K562 (cell line): Measurements from ENCODE around the gene CCDC33. TPM values are rescaled to one million over a fixed set of nuclear protein-coding genes. Genes with fewer than 3 reads are reported as not detected.

ENCODE experiments used
- ATAC-seq: fragments of 200-7000 bp; cut with Tn5 transposase; 3 replicates; pipeline ENCODE4 v1.9.1; 2020; ENCODE audit warnings: moderate library complexity
- BruUV-seq: library from RNA; stranded (reverse); fragments of 400-500 nt; replicated peaks from 2 replicates; lab custom pipeline; 2021; lab: Mats Ljungman, UMichigan
- CTCF ChIA-PET: fragments of 300-600 bp; formaldehyde crosslinking; extraction: SDS; loops from one replicate; lab custom pipeline; 2021; ENCODE audit warnings: low intra/inter-chr PET ratio; lab: Yijun Ruan, JAX
- POLR2A ChIA-PET: fragments of 300-600, 350-650 bp; sonication (Branson Sonifier 250); formaldehyde crosslinking; extraction: SDS; loops from one replicate; lab custom pipeline; 2021; ENCODE audit warnings: antibody characterized with exemption, inconsistent platforms; lab: Yijun Ruan, JAX
- DNase-seq, 4 experiments: peaks; one replicate each; pipeline versions ENCODE4 v3.0.0 to v3.0.0-alpha.2; 2011 to 2018; ENCODE audit warnings: low spot score in 3 of 4, mixed read lengths in 3 of 4; ENCODE audit errors: extremely low read depth in 1 of 4
- FAIRE-seq: peaks from 2 replicates; lab custom pipeline; 2011; peaks lifted over from hg19 to GRCh38; lab: Jason Lieb, UNC
- H2AFZ ChIP-seq: 2 replicates; pipeline ENCODE4 v1.6.0; 2011; ENCODE audit warnings: low read depth, low read length, control low read depth, inconsistent platforms
- H3K27ac ChIP-seq: fragments of 200-600 bp; 3 replicates; pipeline ENCODE4 v1.8.0; 2011; ENCODE audit warnings: low read depth, mild to moderate bottlenecking, control low read depth, inconsistent platforms, low read length, moderate library complexity, mixed read lengths; ENCODE audit errors: extremely low read depth
- H3K27me3 ChIP-seq, 2 experiments: fragments of 300-600 bp in 1 of 2; 2 replicates in 1 of 2; 3 replicates in 1 of 2; pipeline versions ENCODE4 v1.6.0 to v1.8.0; 2011; ENCODE audit warnings: inconsistent platforms in 2 of 2, low read length in 2 of 2, mild to moderate bottlenecking in 1 of 2, mixed read lengths in 1 of 2, moderate library complexity in 1 of 2; ENCODE audit not compliant: control insufficient read depth in 2 of 2, insufficient read depth in 2 of 2
- H3K36me3 ChIP-seq: fragments of 300-600 bp; 3 replicates; pipeline ENCODE4 v1.8.0; 2011; ENCODE audit warnings: mild to moderate bottlenecking, low read length, inconsistent platforms; ENCODE audit not compliant: control insufficient read depth, insufficient read depth
- H3K4me1 ChIP-seq, 2 experiments: fragments of 200-600 bp in 1 of 2; replicated peaks in 1 of 2; 2 replicates in 1 of 2; 3 replicates in 1 of 2; pipeline versions ENCODE4 v1.5.1 to v1.8.0; 2011; ENCODE audit warnings: inconsistent platforms in 2 of 2, low read length in 2 of 2, mild to moderate bottlenecking in 1 of 2, mixed read lengths in 1 of 2, moderate library complexity in 1 of 2; ENCODE audit not compliant: control insufficient read depth in 2 of 2, insufficient read depth in 2 of 2
- H3K4me2 ChIP-seq: 2 replicates; pipeline ENCODE4 v1.6.1; 2011; ENCODE audit warnings: low read length, control low read depth, inconsistent platforms, mixed read lengths; ENCODE audit not compliant: insufficient read depth
- H3K4me3 ChIP-seq: fragments of 200-600 bp; sonication (generic), shearing (Covaris generic); 2 replicates; pipeline ENCODE4 v1.5.1; 2016; ENCODE audit warnings: control low read depth, inconsistent platforms
- H3K79me2 ChIP-seq: fragments of 200-600 bp; 3 replicates; pipeline ENCODE4 v1.8.0; 2011; ENCODE audit warnings: low read length, inconsistent platforms; ENCODE audit not compliant: control insufficient read depth, insufficient read depth
- H3K9ac ChIP-seq, 2 experiments: 2 replicates each; pipeline versions ENCODE4 v1.6.0 to v1.6.1; 2011; ENCODE audit warnings: low read depth in 2 of 2, low read length in 2 of 2, control low read depth in 1 of 2, inconsistent platforms in 1 of 2, mild to moderate bottlenecking in 1 of 2, mixed read lengths in 1 of 2; ENCODE audit not compliant: insufficient read depth in 1 of 2
- H3K9me1 ChIP-seq: one replicate; pipeline ENCODE4 v1.6.0; 2011; ENCODE audit warnings: inconsistent platforms, mild to moderate bottlenecking, low read length, moderate library complexity; ENCODE audit not compliant: control insufficient read depth, insufficient read depth
- H3K9me3 ChIP-seq: replicated peaks from 2 replicates; pipeline ENCODE4 v1.5.1; 2011; ENCODE audit warnings: low read depth, low read length, inconsistent platforms; ENCODE audit not compliant: control insufficient read depth, insufficient read depth
- H4K20me1 ChIP-seq: replicated peaks from 2 replicates; pipeline ENCODE4 v1.6.1; 2011; ENCODE audit warnings: low read length, inconsistent platforms, mixed read lengths; ENCODE audit not compliant: control insufficient read depth, insufficient read depth
- CCAR2 ChIP-seq: fragments of 200-400 bp; formaldehyde crosslinking; IDR thresholded peaks from 2 replicates; pipeline ENCODE4 v1.6.1; 2017; ENCODE audit warnings: mild to moderate bottlenecking, low read depth, low read length
- CREB5 ChIP-seq: fragments of 250-450 bp; sonication (Bioruptor Pico); IDR thresholded peaks from 2 replicates; pipeline ENCODE4 v1.5.0; 2020; ENCODE audit warnings: mild to moderate bottlenecking
- E2F6 ChIP-seq, 2 experiments: IDR thresholded peaks; 2 replicates each; pipeline ENCODE4 v1.6.1; 2011; ENCODE audit warnings: borderline replicate concordance in 1 of 2, control low read depth in 1 of 2, low read depth in 1 of 2, low read length in 1 of 2, mild to moderate bottlenecking in 1 of 2, mixed read lengths in 1 of 2, moderate library complexity in 1 of 2; ENCODE audit not compliant: insufficient read depth in 1 of 2, insufficient read length in 1 of 2, poor library complexity in 1 of 2, severe bottlenecking in 1 of 2; ENCODE audit errors: extremely low read depth in 1 of 2
- HSF4 ChIP-seq: fragments of 250-450 bp; sonication (Bioruptor Pico); IDR thresholded peaks from 2 replicates; pipeline ENCODE4 v2.1.2; 2022; ENCODE audit warnings: mild to moderate bottlenecking, moderate library complexity, borderline replicate concordance
- LARP7 ChIP-seq: fragments of 450-650 bp; IDR thresholded peaks from 2 replicates; pipeline ENCODE4 v1.6.1; 2016
- MCM3 ChIP-seq: fragments of 450-650 bp; IDR thresholded peaks from 2 replicates; pipeline ENCODE4 v1.6.1; 2016
- MLLT1 ChIP-seq, 2 experiments: fragments of 450-650 bp; IDR thresholded peaks; 2 replicates each; pipeline ENCODE4 v1.6.1; 2016
- NKRF ChIP-seq: fragments of 450-650 bp; IDR thresholded peaks from 2 replicates; pipeline ENCODE4 v1.6.1; 2016; ENCODE audit warnings: borderline replicate concordance
- RBM17 ChIP-seq: fragments of 200-400 bp; formaldehyde crosslinking; IDR thresholded peaks from 2 replicates; pipeline ENCODE4 v1.6.1; 2017; ENCODE audit warnings: low read depth, mild to moderate bottlenecking, low read length, borderline replicate concordance
- RBM39 ChIP-seq: fragments of 200-400 bp; formaldehyde crosslinking; optimal IDR thresholded peaks from 2 replicates; pipeline ENCODE3; 2018; ENCODE audit warnings: low read depth, low read length
- ZNF436 ChIP-seq: fragments of 250-450, 450-650 bp; sonication (Bioruptor Pico); formaldehyde crosslinking; IDR thresholded peaks from 2 replicates; pipeline ENCODE4 v1.7.0; 2020; ENCODE audit warnings: mild to moderate bottlenecking
- WGBS: fragments of 100-300 bp; shearing (Covaris generic); methylation state at CpG from one replicate; pipeline ENCODE4 v1.1.6; 2016; ENCODE audit warnings: low coverage, mixed read lengths; ENCODE audit not compliant: insufficient coverage; ENCODE audit errors: missing lambda C conversion rate; 5-methylcytosine and 5-hydroxymethylcytosine counted together
- in situ Hi-C: fragments of 300-500 bp; cut with MboI; formaldehyde crosslinking; loops from 4 replicates; pipeline ENCODE4 v1.15.0; 2018; ENCODE audit warnings: inconsistent platforms, mixed read lengths
- intact Hi-C: fragments of 100-400 bp; cut with micrococcal nuclease; formaldehyde crosslinking; loops from 2 replicates; pipeline ENCODE4 v1.14.2; 2022
- polyA plus RNA-seq, 8 experiments: library from polyadenylated mRNA; depleted of rRNA in 4 of 8; stranded (reverse) in 5 of 8; unstranded in 3 of 8; fragments of >200 nt; fragmentation: Nextera tagmentation in 2 of 8; fragmentation: Illumina TruSeq in 1 of 8; extraction: Ambion mirVana in 2 of 8; extraction: Trizol in 1 of 8; gene quantifications; 2 replicates each; pipeline versions ENCODE4 v1.2.1 to v1.2.3, GENCODE V29; 2011 to 2014; ENCODE audit warnings: inconsistent platforms in 1 of 8, missing spikeins in 1 of 8
- total RNA-seq, 7 experiments: library from RNA; depleted of rRNA in 6 of 7; stranded (reverse); fragments of >200 nt in 6 of 7; fragmentation: Illumina TruSeq in 2 of 7; extraction: Trizol in 2 of 7; gene quantifications; 2 replicates each; pipeline versions ENCODE4 v1.2.1 to v1.2.3, GENCODE V29; 2011 to 2021; ENCODE audit warnings: low replicate concordance in 1 of 7
- TF ChIP-seq, protein P1 (sequence below), 2 experiments: fragments of 450-650 bp in 1 of 2; sonication (generic) in 1 of 2; formaldehyde crosslinking in 1 of 2; IDR thresholded peaks in 1 of 2; conservative IDR thresholded peaks in 1 of 2; 2 replicates each; pipeline versions ENCODE4 v1.6.1 to v1.8.1; 2016 to 2023; ENCODE audit warnings: mild to moderate bottlenecking in 2 of 2, moderate library complexity in 2 of 2, inconsistent platforms in 1 of 2, missing genetic modification reagents in 1 of 2
- TF ChIP-seq, protein P2 (sequence below): fragments of 450-650 bp; IDR thresholded peaks from one replicate; pipeline ENCODE4 v1.6.1; 2018; ENCODE audit warnings: mild to moderate bottlenecking, moderate library complexity; ENCODE audit not compliant: partially characterized antibody

The CCDC33 gene
- total and polyA plus RNA-seq, 9 of the 15 experiments (the other 6 are each of a cell fraction or from before 2014, with no cell fraction given) = 0.08 to 1.1 (median 0.15) TPM; not detected in 4

DNA sequence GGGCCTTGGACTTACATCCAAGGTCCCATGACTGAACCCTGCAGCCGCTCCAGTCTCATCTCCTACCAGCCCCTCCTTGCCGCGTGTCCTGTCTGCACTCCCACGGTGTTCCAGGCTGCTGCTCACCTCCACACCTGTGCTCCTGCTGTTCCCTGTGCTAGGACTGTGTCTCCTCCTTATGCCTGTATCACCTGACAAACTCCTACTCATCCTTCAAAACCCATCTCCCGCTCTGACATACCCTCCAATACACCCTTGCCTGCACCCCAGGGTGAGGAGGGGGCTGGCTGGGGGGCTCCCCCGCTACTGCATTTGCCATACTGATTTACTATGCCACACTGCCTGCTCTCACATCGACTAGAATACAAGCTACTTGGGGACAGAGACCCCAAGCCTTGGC is 77.8 kb downstream of the CCDC33 start:
- Histone ChIP-seq H2AFZ (no peak overlapping the region), H3K4me2 (no peak overlapping the region), H3K27ac (no peak overlapping the region), H4K20me1 (no peaks in the 10 kb centered on the region), H3K4me1 (peaks cover 28 to 33% of the 10 kb centered on the region in 2 experiments), H3K9ac (no peak overlapping the region), H3K9me1 (no peaks in the 10 kb centered on the region), H3K9me3 (no peaks in the 10 kb centered on the region), H3K36me3 (no peaks in the 10 kb centered on the region), H3K79me2 (no peaks in the 10 kb centered on the region), H3K27me3 (no peaks in the 10 kb centered on the region), H3K4me3 (no peak overlapping the region)
- ATAC-seq (no peak), DNase-seq (no peak), FAIRE-seq (no peak)
- WGBS = 28% methylated on average over 6 of the region's 7 CpGs
- intact Hi-C loops (no loop called here), in situ Hi-C loops (no loop called here)
- TF ChIP-seq NKRF (no peak), LARP7 (no peak), RBM39 (no peak), CCAR2 (no peak), HSF4 (CRISPR knock-in tag) (no peak), E2F6 (IDR thresholded peaks at IDR 0.05; ENCODE audit: borderline replicate concordance in 1 of 2, extremely low read depth in 1 of 2, insufficient read depth in 1 of 2, insufficient read length in 1 of 2, low read depth in 1 of 2, low read length in 1 of 2, poor library complexity in 1 of 2, severe bottlenecking in 1 of 2) (no peak), MLLT1 (IDR thresholded peaks at IDR 0.05) (no peak), CREB5 (CRISPR knock-in tag) (no peak), RBM17 (no peak), MCM3 (no peak), ZNF436 (CRISPR knock-in tag) (no peak)
- TF ChIP-seq, protein P1, sequence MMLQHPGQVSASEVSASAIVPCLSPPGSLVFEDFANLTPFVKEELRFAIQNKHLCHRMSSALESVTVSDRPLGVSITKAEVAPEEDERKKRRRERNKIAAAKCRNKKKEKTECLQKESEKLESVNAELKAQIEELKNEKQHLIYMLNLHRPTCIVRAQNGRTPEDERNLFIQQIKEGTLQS (IDR thresholded peaks at IDR 0.05) = no peak
- TF ChIP-seq, protein P1 (CRISPR knock-in tag; conservative IDR thresholded peaks at IDR 0.05) = no peak
- TF ChIP-seq, protein P2, sequence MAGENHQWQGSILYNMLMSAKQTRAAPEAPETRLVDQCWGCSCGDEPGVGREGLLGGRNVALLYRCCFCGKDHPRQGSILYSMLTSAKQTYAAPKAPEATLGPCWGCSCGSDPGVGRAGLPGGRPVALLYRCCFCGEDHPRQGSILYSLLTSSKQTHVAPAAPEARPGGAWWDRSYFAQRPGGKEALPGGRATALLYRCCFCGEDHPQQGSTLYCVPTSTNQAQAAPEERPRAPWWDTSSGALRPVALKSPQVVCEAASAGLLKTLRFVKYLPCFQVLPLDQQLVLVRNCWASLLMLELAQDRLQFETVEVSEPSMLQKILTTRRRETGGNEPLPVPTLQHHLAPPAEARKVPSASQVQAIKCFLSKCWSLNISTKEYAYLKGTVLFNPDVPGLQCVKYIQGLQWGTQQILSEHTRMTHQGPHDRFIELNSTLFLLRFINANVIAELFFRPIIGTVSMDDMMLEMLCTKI = no peak
- CTCF ChIA-PET = no interaction called here
- POLR2A ChIA-PET = no interaction called here
- BruUV-seq = no TSS peak
